Measurements from ENCODE around the gene RAB3GAP1.
A peak's percentile ranks its signal among the peaks of the same experiment; 100 is the strongest.

RAB3GAP1 gene

DNA sequence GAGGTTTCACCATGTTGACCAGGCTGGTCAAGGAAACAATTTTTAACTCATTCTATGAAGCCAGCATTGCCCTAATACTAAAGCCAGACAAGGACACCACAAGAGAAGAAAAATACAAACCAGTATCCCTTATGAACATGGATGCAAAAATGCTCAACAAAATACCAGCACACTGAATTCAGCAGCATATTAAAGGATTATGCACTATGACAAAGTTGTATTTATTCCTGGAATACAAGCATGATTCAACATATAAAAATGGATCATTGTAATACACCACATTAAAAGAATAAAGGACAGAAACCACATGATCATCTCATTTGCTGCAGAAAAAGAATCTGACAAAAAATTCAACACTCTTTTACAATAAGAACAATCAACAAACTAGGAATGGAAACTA lies 138.7 kb downstream of the RAB3GAP1 start:
- no peak overlapping the region for H3K4me3 ChIP-seq (ENCODE audit: low read depth, low read length)
- in situ Hi-C loops (cut with HindIII; ENCODE audit: low sequenced_read_pairs), result no loop called here
- TF ChIP-seq, protein P1, sequence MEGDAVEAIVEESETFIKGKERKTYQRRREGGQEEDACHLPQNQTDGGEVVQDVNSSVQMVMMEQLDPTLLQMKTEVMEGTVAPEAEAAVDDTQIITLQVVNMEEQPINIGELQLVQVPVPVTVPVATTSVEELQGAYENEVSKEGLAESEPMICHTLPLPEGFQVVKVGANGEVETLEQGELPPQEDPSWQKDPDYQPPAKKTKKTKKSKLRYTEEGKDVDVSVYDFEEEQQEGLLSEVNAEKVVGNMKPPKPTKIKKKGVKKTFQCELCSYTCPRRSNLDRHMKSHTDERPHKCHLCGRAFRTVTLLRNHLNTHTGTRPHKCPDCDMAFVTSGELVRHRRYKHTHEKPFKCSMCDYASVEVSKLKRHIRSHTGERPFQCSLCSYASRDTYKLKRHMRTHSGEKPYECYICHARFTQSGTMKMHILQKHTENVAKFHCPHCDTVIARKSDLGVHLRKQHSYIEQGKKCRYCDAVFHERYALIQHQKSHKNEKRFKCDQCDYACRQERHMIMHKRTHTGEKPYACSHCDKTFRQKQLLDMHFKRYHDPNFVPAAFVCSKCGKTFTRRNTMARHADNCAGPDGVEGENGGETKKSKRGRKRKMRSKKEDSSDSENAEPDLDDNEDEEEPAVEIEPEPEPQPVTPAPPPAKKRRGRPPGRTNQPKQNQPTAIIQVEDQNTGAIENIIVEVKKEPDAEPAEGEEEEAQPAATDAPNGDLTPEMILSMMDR (IDR thresholded peaks at IDR 0.05; ENCODE audit: low read depth, low read length, missing control alignments), result no peak
- no peak for DNase-seq (ENCODE audit: low read depth)

DNA sequence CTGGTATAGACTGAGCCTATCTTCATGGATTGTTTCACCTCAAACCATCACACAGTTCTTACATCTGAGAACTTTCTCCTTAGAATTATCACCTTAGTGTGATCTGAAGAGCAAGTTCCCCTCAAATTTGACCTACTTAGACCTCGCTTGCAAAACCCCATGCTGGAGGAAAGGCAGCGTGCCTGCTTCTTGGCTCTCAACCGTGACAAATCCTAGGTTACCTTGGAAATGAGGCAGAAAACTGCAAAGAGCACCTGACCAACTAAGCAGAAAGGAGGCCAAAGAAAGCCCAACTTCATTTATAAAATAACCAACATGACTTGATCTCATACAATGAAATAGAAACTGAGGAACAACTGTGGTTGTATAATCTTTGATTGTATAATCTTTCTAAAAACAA lies 146.4 kb downstream of the RAB3GAP1 start:
- in situ Hi-C loops (cut with HindIII; ENCODE audit: low sequenced_read_pairs), result no loop called here
- TF ChIP-seq, protein P1 (IDR thresholded peaks at IDR 0.05; ENCODE audit: low read depth, low read length, missing control alignments), result no peak
- no peak for DNase-seq (ENCODE audit: low read depth)
- no peak overlapping the region for H3K4me3 ChIP-seq (ENCODE audit: low read depth, low read length)

DNA sequence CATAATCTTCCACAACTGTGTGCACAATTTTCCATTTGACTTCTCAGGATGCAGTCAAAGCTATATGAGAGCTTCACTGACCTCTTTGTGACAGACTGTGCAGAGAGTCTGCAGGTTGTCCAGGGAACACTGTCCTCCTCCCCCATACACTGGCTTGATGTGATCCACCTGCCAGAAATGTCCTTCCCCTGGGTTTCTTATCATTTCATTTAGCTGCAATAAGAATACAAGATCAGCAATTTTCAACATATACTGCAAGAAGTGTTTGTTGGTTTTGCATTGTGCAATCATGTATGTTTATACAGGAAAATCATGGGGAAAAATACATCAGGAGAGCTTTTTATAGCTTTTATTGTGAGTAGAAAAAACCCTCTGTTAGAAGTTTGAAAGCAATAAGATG lies 150.7 kb downstream of the RAB3GAP1 start:
- no peak overlapping the region for H3K4me3 ChIP-seq (ENCODE audit: low read depth, low read length)
- DNase-seq (ENCODE audit: low read depth), result no peak
- TF ChIP-seq, protein P1 (IDR thresholded peaks at IDR 0.05; ENCODE audit: low read depth, low read length, missing control alignments), result no peak
- in situ Hi-C loops (cut with HindIII; ENCODE audit: low sequenced_read_pairs), result no loop called here

DNA sequence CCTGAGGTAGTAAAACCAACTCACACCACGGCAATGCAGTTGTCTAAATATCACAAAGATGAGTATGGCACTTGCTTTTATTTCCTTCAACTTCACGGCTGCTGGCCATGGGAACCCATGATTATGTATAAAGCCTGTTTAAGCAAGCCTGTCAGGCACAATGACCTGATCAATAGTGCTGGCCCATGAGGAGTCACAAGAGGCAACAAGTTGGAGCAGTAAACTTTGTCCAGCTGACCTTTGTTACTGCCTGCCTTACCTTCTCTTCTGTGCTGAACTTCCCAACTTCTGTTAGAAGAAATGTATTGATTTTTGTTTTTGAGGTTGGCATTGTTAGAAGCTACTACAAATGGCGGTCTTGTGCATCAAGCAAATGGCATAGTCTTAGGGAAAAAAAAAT lies 151.9 kb downstream of the RAB3GAP1 start:
- no peak for DNase-seq (ENCODE audit: low read depth)
- H3K4me3 ChIP-seq (ENCODE audit: low read depth, low read length), result no peak overlapping the region
- TF ChIP-seq, protein P1 (IDR thresholded peaks at IDR 0.05; ENCODE audit: low read depth, low read length, missing control alignments), result no peak
- in situ Hi-C loops (cut with HindIII; ENCODE audit: low sequenced_read_pairs), result no loop called here

DNA sequence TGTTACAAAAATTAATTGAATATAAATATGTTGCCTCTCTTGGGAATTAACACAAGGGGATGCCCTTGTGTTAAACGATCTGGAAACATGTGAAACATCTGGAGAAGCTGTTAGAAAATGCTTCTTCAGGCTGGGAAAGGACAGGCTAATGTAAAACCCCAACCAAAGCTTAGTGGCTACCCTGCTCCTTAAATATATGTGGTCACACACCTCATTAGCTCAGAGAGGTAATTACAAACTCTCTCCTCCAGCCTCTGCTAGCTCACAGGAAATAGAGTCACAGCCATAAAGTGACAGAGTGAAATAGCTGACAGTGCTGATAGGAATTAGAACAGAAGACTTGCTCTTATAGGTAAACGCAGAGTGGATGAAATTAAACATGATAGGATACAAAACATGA lies 155.9 kb downstream of the RAB3GAP1 start:
- H3K4me3 ChIP-seq (ENCODE audit: low read depth, low read length), result no peak overlapping the region
- in situ Hi-C loops (cut with HindIII; ENCODE audit: low sequenced_read_pairs), result no loop called here
- TF ChIP-seq, protein P1 (IDR thresholded peaks at IDR 0.05; ENCODE audit: low read depth, low read length, missing control alignments), result no peak
- DNase-seq (ENCODE audit: low read depth), result peak; percentile 48

DNA sequence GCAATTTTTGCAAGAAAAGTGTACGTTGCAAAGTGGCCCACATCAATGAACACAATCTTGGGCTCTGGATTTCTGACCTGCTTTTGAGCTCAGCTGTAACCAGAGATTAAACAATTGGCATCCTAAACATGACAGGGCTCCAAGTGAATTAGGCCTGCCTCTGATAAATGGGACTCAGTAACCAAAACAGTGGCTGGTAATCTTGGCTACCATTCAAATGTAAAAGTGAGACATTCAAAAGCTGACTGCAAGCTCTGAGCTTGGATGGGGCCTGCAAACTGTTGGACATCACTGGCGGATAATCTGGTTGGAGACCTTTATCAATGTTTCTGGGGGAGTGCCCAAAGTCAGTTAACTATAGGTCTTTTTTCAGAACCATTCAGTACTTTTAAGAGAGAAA lies 160.7 kb downstream of the RAB3GAP1 start:
- H3K4me3 ChIP-seq (ENCODE audit: low read depth, low read length), result no peak overlapping the region
- in situ Hi-C loops (cut with HindIII; ENCODE audit: low sequenced_read_pairs), result no loop called here
- DNase-seq (ENCODE audit: low read depth), result peak; percentile 11
- TF ChIP-seq, protein P1 (IDR thresholded peaks at IDR 0.05; ENCODE audit: low read depth, low read length, missing control alignments), result no peak

DNA sequence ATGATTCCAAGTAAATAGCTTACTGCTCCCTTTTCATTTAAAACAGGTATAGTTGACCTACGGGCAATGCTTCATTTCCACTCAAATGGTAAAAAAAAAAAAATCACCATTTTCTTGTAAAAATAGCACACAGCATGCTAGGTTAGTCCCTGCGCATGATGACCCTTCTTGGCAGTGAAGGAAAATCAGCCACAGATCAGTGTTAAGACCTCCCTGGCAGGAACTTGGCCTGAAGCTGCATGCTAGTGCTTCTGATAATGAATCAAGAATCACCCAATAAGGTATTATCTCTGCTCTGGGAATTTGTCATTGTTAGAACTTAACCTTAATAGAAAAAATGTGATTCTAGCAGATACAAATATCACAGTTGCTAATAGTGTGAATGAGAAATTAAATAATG lies 166.3 kb downstream of the RAB3GAP1 start:
- in situ Hi-C loops (cut with HindIII; ENCODE audit: low sequenced_read_pairs), result no loop called here
- TF ChIP-seq, protein P1 (IDR thresholded peaks at IDR 0.05; ENCODE audit: low read depth, low read length, missing control alignments), result no peak
- no peak overlapping the region for H3K4me3 ChIP-seq (ENCODE audit: low read depth, low read length)
- DNase-seq (ENCODE audit: low read depth), result no peak
